Astrocyte of the cerebellum (primary cell): ENCODE data around the gene PTOV1.
A peak's percentile ranks its signal among the peaks of the same experiment; 100 is the strongest.

Experiments
- DNase-seq: peaks from one replicate; pipeline ENCODE4 v3.0.0-alpha.2; 2011; ENCODE audit warnings: low read depth
- H3K4me3 ChIP-seq: 2 replicates; pipeline ENCODE4 v1.5.1; 2011; ENCODE audit warnings: mild to moderate bottlenecking, low read depth, low read length, moderate library complexity
- in situ Hi-C: cut with HindIII; loops from 2 replicates; pipeline ENCODE4 v1.10.0; 2017; ENCODE audit warnings: low sequenced_read_pairs
- TF ChIP-seq, protein P1 (sequence below): IDR thresholded peaks from 2 replicates; pipeline ENCODE4 v1.5.1; 2012; ENCODE audit warnings: low read length, low read depth, moderate library complexity, mild to moderate bottlenecking; ENCODE audit errors: missing control alignments

PTOV1 gene

DNA sequence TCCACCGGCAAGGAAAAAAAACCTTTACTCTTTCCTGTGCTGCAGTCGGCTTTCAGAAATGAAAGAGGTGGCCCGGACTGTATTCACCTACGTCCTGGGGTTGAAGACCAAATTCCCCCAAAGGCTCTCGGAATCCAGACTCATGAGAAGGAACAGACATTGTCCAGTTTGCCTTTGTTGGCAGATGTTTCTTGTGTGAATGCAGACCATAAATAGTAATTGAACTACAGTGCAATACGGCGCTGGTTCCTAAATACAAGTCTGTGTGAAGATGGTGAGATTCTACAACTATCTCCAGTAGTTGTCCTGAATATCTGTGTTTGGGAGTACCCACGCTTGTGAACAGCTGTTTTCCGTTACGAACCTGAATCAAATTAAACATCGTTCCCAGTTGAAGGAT is 11.2 kb upstream of the PTOV1 start:
- in situ Hi-C loops: no loop called here
- no peak for DNase-seq
- TF ChIP-seq, protein P1, sequence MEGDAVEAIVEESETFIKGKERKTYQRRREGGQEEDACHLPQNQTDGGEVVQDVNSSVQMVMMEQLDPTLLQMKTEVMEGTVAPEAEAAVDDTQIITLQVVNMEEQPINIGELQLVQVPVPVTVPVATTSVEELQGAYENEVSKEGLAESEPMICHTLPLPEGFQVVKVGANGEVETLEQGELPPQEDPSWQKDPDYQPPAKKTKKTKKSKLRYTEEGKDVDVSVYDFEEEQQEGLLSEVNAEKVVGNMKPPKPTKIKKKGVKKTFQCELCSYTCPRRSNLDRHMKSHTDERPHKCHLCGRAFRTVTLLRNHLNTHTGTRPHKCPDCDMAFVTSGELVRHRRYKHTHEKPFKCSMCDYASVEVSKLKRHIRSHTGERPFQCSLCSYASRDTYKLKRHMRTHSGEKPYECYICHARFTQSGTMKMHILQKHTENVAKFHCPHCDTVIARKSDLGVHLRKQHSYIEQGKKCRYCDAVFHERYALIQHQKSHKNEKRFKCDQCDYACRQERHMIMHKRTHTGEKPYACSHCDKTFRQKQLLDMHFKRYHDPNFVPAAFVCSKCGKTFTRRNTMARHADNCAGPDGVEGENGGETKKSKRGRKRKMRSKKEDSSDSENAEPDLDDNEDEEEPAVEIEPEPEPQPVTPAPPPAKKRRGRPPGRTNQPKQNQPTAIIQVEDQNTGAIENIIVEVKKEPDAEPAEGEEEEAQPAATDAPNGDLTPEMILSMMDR: no peak
- no peak overlapping the region for H3K4me3 ChIP-seq

DNA sequence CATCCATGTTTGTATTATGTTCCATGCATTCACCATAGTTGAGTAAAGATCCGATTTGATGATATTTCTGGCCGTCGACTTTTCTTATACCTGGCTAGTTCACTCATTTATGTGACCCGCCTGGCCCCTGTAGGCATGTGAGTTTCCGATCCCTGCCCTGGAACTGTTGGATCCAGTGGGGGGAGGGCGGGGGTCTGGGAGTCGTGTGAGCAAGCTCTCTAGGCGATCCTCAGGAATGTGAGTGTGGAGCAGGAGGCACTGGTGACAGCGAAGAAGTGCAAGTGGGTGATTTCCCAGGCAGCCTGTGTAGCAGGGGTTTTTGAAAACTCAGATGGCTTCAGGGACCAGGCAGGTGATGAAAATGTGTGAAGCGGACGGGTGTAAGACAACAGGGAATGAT is 10.6 kb upstream of the PTOV1 start:
- H3K4me3 ChIP-seq: no peak overlapping the region
- in situ Hi-C loops: no loop called here
- TF ChIP-seq, protein P1: no peak
- no peak for DNase-seq

DNA sequence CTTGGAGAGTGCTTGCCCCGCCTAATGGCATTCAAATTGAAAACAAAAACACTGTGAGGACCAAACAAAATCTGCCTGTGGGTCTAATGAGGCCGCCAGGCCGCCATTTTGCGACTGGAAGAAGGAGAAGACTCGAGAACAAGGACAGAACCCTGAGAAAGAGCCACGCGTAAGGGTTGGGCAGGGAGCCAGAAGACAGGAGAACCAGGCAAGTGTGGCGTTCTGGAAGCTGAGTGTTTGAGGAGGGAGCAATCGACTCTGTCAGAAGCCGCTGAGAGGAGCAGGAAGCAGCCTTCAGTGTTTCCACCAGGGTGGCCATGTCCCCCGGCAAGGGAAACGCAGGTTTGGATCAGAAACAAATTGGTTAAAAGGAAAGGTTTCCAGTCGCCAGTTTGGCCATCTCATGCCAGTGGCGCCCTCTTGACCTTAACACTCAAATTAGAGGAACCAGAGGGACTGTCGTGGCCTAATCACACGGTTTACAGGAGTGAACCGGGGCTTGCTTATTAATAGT is 10.2 kb upstream of the PTOV1 start:
- TF ChIP-seq, protein P1: no peak
- DNase-seq: no peak
- in situ Hi-C loops: no loop called here
- no peak overlapping the region for H3K4me3 ChIP-seq

DNA sequence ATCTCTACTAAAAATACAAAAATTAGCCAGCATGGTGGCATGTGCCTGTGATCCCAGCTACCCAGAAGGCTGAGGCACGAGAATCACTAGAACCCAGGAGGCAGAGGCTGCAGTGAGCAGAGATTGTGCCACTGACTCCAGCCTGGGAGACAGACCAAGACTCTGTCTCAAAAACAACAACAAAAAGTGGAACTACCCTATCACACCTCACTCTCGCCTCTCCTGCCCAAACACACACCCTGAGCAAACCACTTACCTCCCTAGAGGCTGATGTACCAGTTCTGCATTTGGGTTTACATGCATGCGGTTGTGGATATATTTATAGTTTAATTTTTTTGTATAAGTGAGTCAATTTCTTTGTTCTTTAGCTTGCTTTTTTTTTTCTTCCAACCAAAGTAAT is 7.7 kb upstream of the PTOV1 start:
- no peak for DNase-seq
- in situ Hi-C loops: no loop called here
- TF ChIP-seq, protein P1: no peak
- H3K4me3 ChIP-seq: no peak overlapping the region

DNA sequence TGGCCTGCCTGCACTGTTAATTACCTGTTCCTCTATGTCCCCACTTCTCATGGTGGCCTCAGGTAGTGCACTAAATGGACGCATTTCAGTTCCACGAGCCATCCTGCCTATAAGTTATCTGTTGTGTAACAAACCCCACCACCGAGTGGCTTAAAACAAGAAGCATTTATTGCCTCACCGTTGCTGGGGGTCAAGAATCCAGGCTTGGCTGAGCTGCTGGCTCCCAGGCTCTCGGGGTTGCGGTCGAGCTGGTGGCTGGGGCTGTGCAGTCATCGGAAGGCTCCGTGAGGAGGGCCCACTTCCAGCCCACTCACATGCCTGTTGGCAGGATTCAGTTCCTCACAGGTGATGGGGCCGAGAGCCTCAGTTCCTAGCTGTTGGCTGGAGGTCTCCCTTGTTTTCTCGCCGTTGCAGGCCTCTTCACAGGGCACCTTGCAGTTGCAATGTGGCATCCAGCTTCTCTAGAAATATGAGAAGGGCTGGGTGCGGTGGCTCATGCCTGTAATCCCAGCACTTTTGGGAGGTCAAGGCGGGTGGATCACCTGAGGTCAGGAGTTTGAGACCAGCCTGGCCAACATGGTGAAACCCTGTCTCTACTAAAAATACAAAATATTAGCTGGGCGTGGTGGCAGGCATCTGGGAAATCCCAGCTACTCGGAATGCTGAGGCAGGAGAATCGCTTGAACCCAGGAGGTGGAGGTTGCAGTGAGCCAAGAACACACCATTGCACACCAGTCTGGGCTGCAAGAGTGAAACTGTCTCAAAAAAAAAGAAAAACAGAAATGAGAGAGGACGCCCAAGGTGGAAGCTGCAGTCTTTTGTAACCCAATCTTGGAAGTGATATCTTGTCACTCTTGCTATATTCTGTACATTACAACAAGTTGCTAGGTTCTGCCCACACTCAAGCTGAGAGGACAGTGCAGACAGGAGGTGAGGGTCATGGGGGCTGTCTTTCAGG is 6.5 kb upstream of the PTOV1 start:
- peak; percentile 56 for DNase-seq
- H3K4me3 ChIP-seq: no peak overlapping the region
- TF ChIP-seq, protein P1: no peak
- in situ Hi-C loops: no loop called here

DNA sequence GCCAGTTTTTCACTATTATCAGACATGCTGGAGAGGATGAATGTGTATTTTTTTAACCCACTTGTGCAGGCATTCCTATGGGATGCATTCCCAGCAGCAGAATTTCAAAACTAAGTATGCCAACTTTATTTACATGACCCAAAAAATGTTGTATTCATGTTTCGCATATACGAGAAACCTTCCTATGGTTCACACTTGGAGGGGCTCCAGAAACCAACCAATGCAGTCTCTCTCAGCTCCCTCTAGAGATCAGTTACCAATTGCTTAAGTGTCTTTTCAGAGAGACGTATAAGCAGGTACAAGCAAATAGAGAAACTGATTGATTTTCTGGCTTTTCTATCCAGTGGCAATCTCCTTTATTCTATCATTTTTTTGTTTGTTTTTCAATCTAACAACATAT is 5.5 kb upstream of the PTOV1 start:
- TF ChIP-seq, protein P1: no peak
- DNase-seq: no peak
- in situ Hi-C loops: no loop called here
- no peak overlapping the region for H3K4me3 ChIP-seq
